Activated CD4-positive, alpha-beta T cell treated with anti-CD3 and anti-CD28 coated beads for 36 hours (primary cell): ENCODE data around the gene ZFP36L1. TPM values are rescaled to one million over a fixed set of nuclear protein-coding genes. Genes with fewer than 3 reads are reported as not detected.
A peak's percentile ranks its signal among the peaks of the same experiment; 100 is the strongest.

Experiments
- ATAC-seq: fragments of 200-7000 bp; cut with Tn5 transposase; one replicate; pipeline ENCODE4 v1.10.0; 2021; ENCODE audit warnings: mild to moderate bottlenecking, moderate library complexity
- CTCF ChIA-PET: fragments of 350-600 bp; sonication (Branson Sonifier 250); formaldehyde crosslinking; loops from one replicate; lab custom pipeline; 2021; ENCODE audit warnings: antibody characterized with exemption; lab: Charles Lee
- POLR2A ChIA-PET: fragments of 350-600 bp; sonication (Branson Sonifier 250); formaldehyde crosslinking; loops from one replicate; lab custom pipeline; 2021; ENCODE audit warnings: antibody characterized with exemption, inconsistent platforms; lab: Charles Lee
- DNase-seq: peaks from one replicate; pipeline ENCODE4 v3.0.0-alpha.2; 2020
- H3K27ac Mint-ChIP-seq: one replicate; pipeline ENCODE4 v1.8.0; 2021; ENCODE audit warnings: mixed read lengths
- H3K27me3 Mint-ChIP-seq: one replicate; pipeline ENCODE4 v1.8.0; 2021; ENCODE audit warnings: mixed read lengths
- H3K36me3 Mint-ChIP-seq: one replicate; pipeline ENCODE4 v1.8.0; 2021; ENCODE audit warnings: low read depth, mixed read lengths
- H3K4me1 Mint-ChIP-seq: one replicate; pipeline ENCODE4 v1.8.0; 2021; ENCODE audit warnings: mixed read lengths
- H3K4me3 Mint-ChIP-seq: one replicate; pipeline ENCODE4 v1.8.0; 2021; ENCODE audit warnings: mild to moderate bottlenecking, moderate library complexity, mixed read lengths
- H3K9me3 Mint-ChIP-seq: one replicate; pipeline ENCODE4 v1.8.0; 2021; ENCODE audit warnings: low read depth, mixed read lengths
- intact Hi-C, 2 experiments: fragments of 100-400 bp; cut with DNase I in 1 of 2; cut with micrococcal nuclease in 1 of 2; formaldehyde crosslinking; loops; one replicate each; pipeline versions ENCODE4 v1.14.2 to v1.15.1; 2022 to 2024; cut with DNase I, micrococcal nuclease
- total RNA-seq, 2 experiments: library from RNA; stranded (reverse); gene quantifications; one replicate each; pipeline ENCODE4 v1.2.3, GENCODE V29; 2021

The ZFP36L1 gene
- total RNA-seq, 2 experiments from 2014 or later, result 72.1 to 96.9 TPM

GRCh38 chr14:68784978-68785533 is 7.8 kb downstream of the ZFP36L1 start:
- Mint-ChIP-seq H3K27me3 (no peaks in the 10 kb centered on the region), H3K36me3 (peaks cover 33% of the 10 kb centered on the region), H3K4me1 (peaks cover 87% of the 10 kb centered on the region), H3K27ac (peak overlapping the region; percentile 80), H3K4me3 (no peak overlapping the region), H3K9me3 (peaks cover 2% of the 10 kb centered on the region)
- DNase-seq (no peak), ATAC-seq (no peak)
- intact Hi-C loops, result loop anchor here (5.0 kb wide), 6 partner anchors 32 to 418 kb away; no protein-coding TSS in a partner anchor
- ChIA-PET POLR2A (interaction anchor here (0.7 to 1.5 kb wide), 4 partner anchors 8 to 472 kb away, joined by 3 to 10 read pairs (median 4); partner anchors contain the start of gene ZFP36L1), CTCF (interaction anchor here (0.6 to 7.5 kb wide), 8 partner anchors 11 to 537 kb away, joined by 3 to 61 read pairs (median 4); no protein-coding TSS in a partner anchor)

DNA sequence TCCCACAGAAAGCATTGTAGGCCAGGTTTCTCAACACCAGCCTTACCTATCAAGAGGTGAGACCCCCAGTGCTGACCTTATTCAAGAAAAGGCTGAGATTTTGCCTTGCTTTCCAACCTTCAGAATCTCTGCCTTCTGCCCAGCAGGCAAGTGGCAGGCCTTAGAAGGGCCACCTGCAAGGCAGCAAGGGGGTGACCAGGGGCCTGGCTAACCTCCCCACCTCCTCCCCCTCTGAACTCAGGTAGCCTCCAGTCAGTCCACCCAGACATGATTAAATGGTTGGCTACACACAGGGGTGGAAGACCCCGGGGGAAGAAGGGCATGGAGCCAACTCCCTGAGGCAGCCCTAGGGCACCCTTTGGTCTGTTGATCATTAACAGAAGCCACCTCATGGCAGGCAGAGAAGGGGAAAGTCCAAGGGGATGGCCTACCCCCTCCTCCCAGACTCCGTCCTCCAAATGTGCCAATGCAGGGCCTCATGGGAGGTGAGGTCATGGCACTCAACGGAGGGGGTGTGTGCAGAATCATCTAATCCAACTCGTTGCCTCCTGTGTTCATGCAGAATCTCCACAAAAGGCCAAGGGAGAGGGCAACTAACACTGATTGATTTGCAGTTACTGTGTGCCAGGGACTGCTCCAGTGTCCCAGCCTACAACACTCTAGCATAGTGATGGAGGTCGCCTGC is 8.5 kb downstream of the ZFP36L1 start:
- H3K36me3 Mint-ChIP-seq, result peaks cover 26% of the 10 kb centered on the region
- H3K9me3 Mint-ChIP-seq, result peaks cover 2% of the 10 kb centered on the region
- H3K4me3 Mint-ChIP-seq, result no peak overlapping the region
- POLR2A ChIA-PET, result interaction anchor here (1.0 kb wide), 1 partner anchor 9 kb away, joined by 3 read pairs; the partner anchor contains the start of gene ZFP36L1
- H3K27ac Mint-ChIP-seq, result peak overlapping the region; percentile 80
- peaks cover 91% of the 10 kb centered on the region for H3K4me1 Mint-ChIP-seq
- ATAC-seq (no peak), DNase-seq (peak; percentile 35)
- H3K27me3 Mint-ChIP-seq, result no peaks in the 10 kb centered on the region
- intact Hi-C loops, result loop anchor here in 1 of 2 experiments (5.0 kb wide), 2 partner anchors 33 to 297 kb away; no protein-coding TSS in a partner anchor
- CTCF ChIA-PET, result interaction anchor here (0.7 to 7.5 kb wide), 8 partner anchors 10 to 536 kb away, joined by 3 to 61 read pairs (median 4); no protein-coding TSS in a partner anchor

GRCh38 chr14:68783408-68784225 is 9.2 kb downstream of the ZFP36L1 start:
- Mint-ChIP-seq H3K4me3 (no peak overlapping the region), H3K27me3 (no peaks in the 10 kb centered on the region), H3K36me3 (peaks cover 19% of the 10 kb centered on the region), H3K27ac (no peak overlapping the region), H3K9me3 (peaks cover 2% of the 10 kb centered on the region), H3K4me1 (peaks cover 91% of the 10 kb centered on the region)
- intact Hi-C loops, result loop anchor here in 1 of 2 experiments (5.0 kb wide), 2 partner anchors 34 to 296 kb away; no protein-coding TSS in a partner anchor
- no peak for DNase-seq
- no peak for ATAC-seq
- CTCF ChIA-PET, result interaction anchor here (1.2 to 3.0 kb wide), 3 partner anchors 9 to 32 kb away, joined by 3 to 19 read pairs (median 5); no protein-coding TSS in a partner anchor
- POLR2A ChIA-PET, result interaction anchor here (0.9 to 1.1 kb wide), 2 partner anchors 10 to 31 kb away, joined by 3 to 6 read pairs; partner anchors contain the start of gene ZFP36L1

- H3K4me1 Mint-ChIP-seq, result peaks cover 91% of the 10 kb centered on the region
- no peaks in the 10 kb centered on the region for H3K27me3 Mint-ChIP-seq
- ChIA-PET POLR2A (interaction anchor here (0.6 to 3.4 kb wide), 8 partner anchors 8 to 119 kb away, joined by 3 to 39 read pairs (median 6); partner anchors contain the start of gene ZFP36L1), CTCF (interaction anchor here (0.5 to 3.0 kb wide), 12 partner anchors 8 to 377 kb away, joined by 3 to 19 read pairs (median 4); no protein-coding TSS in a partner anchor)
- ATAC-seq (peak; percentile 67), DNase-seq (peak; percentile 81)
- peaks cover 2% of the 10 kb centered on the region for H3K9me3 Mint-ChIP-seq
- H3K27ac Mint-ChIP-seq, result peak overlapping the region; percentile 48
- intact Hi-C loops, result loop anchor here (1.0 to 5.0 kb wide), 4 partner anchors 11 to 295 kb away; partner anchors contain the start of gene ZFP36L1 (in 1 of the 2)
- H3K36me3 Mint-ChIP-seq, result peaks cover 8% of the 10 kb centered on the region
- H3K4me3 Mint-ChIP-seq, result no peak overlapping the region
Observed at GRCh38 chr14:68782091-68782981, 10.5 kb downstream of the ZFP36L1 start.

GRCh38 chr14:68781161-68782021 is 11.5 kb downstream of the ZFP36L1 start:
- intact Hi-C loops, result loop anchor here (1.0 to 5.0 kb wide), 6 partner anchors 12 to 294 kb away; partner anchors contain the start of gene ZFP36L1 (in 1 of the 2)
- Mint-ChIP-seq H3K4me1 (peaks cover 82% of the 10 kb centered on the region), H3K27me3 (no peaks in the 10 kb centered on the region), H3K36me3 (no peaks in the 10 kb centered on the region), H3K4me3 (peak overlapping the region; percentile 46), H3K9me3 (peaks cover 2% of the 10 kb centered on the region), H3K27ac (peak overlapping the region; percentile 92)
- DNase-seq (peak; percentile 75), ATAC-seq (peak; percentile 40)
- POLR2A ChIA-PET, result interaction anchor here (1.1 to 3.4 kb wide), 7 partner anchors 9 to 118 kb away, joined by 3 to 39 read pairs (median 6); partner anchors contain the start of gene ZFP36L1
- CTCF ChIA-PET, result interaction anchor here (0.6 to 3.0 kb wide), 18 partner anchors 8 to 505 kb away, joined by 3 to 19 read pairs (median 4); no protein-coding TSS in a partner anchor

DNA sequence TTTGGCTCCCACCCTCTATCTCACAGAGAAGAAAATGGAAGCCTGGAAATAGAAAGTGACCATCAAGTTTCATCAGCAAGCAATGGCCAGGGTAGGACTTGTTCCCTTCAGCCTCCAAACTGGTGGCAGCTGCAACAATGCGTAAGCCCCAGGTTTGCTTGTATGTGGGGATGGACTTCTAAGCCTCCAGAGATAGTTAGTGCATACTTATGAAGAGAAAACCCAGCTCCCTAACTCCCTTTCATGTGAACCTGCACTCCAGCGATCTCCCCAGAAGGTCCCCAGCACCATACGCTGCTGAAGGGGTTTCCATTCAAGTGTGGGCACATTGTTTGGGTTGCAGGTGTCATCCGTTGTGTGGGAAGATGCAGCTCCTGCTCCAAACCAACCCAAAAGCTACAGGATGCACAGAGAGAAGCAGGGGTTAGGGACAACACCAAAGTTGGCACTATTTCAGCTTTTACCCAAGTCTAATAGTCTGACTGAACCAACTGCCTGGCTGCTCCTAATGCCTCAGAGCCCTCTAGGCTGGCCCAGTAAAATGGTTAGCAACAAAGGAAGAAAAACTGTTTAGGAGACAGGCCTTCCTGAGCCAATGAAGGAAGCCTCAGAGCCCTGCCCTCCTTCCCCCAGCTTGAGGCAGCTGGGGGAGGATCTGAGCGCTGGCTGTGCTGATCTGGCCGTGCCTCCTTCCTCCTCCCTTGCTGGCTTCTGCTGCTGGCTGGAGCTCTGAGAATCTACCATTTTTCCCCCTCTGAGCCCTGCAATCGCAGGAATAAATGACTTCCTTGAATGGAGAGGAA is 12.3 kb downstream of the ZFP36L1 start:
- H3K9me3 Mint-ChIP-seq, result peaks cover 5% of the 10 kb centered on the region
- H3K27ac Mint-ChIP-seq, result peak overlapping the region; percentile 92
- H3K4me3 Mint-ChIP-seq, result peak overlapping the region; percentile 61
- CTCF ChIA-PET, result interaction anchor here (0.5 to 2.7 kb wide), 21 partner anchors 8 to 836 kb away, joined by 3 to 18 read pairs (median 4); no protein-coding TSS in a partner anchor
- ATAC-seq (peak; percentile 14), DNase-seq (peak; percentile 53)
- peaks cover 2% of the 10 kb centered on the region for H3K36me3 Mint-ChIP-seq
- POLR2A ChIA-PET, result interaction anchor here (0.7 to 3.4 kb wide), 8 partner anchors 9 to 468 kb away, joined by 3 to 39 read pairs (median 6); partner anchors contain the start of gene ZFP36L1
- peaks cover 80% of the 10 kb centered on the region for H3K4me1 Mint-ChIP-seq
- H3K27me3 Mint-ChIP-seq, result no peaks in the 10 kb centered on the region
- intact Hi-C loops, result loop anchor here (1.0 to 5.0 kb wide), 5 partner anchors 14 to 293 kb away; no protein-coding TSS in a partner anchor

- ChIA-PET POLR2A (interaction anchor here (0.7 to 3.4 kb wide), 10 partner anchors 8 to 467 kb away, joined by 3 to 39 read pairs (median 4); partner anchors contain the start of gene ZFP36L1), CTCF (interaction anchor here (0.5 to 2.7 kb wide), 17 partner anchors 8 to 836 kb away, joined by 3 to 18 read pairs (median 3); no protein-coding TSS in a partner anchor)
- ATAC-seq, result peak; percentile 50
- peak overlapping the region; percentile 61 for H3K4me3 Mint-ChIP-seq
- no peaks in the 10 kb centered on the region for H3K27me3 Mint-ChIP-seq
- peaks cover 77% of the 10 kb centered on the region for H3K4me1 Mint-ChIP-seq
- intact Hi-C loops, result loop anchor here (1.0 to 5.0 kb wide), 5 partner anchors 15 to 293 kb away; no protein-coding TSS in a partner anchor
- H3K36me3 Mint-ChIP-seq, result peaks cover 2% of the 10 kb centered on the region
- H3K9me3 Mint-ChIP-seq, result peaks cover 6% of the 10 kb centered on the region
- peak overlapping the region; percentile 92 for H3K27ac Mint-ChIP-seq
- DNase-seq, result peak; percentile 68
Observed at GRCh38 chr14:68779761-68780323, 13.0 kb downstream of the ZFP36L1 start.

DNA sequence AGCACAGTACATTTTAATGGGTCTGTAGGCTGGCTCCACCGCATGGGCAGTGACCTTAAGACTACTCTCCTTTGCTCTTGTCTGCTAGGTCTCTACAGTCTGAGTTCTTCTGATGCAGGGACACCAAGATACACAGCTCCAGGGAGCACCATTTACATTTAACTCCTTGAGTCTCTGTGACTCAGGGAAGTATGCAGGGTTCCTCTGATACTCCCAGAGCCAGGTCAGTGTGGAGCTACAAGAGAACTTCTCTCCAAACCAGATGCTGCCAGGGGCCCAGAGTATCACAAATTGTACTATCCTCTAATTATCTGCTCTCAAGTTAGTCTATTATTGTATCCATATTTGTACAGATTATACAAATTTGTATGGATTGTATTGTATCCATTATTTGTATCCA is 15.2 kb downstream of the ZFP36L1 start:
- ATAC-seq, result no peak
- ChIA-PET CTCF (interaction anchor here (1.7 kb wide), 1 partner anchor 12 kb away, joined by 4 read pairs; no protein-coding TSS in a partner anchor), POLR2A (no interaction called here)

More for the DNA sequence above, 15.2 kb downstream of the ZFP36L1 start:
- Mint-ChIP-seq H3K9me3 (peaks cover 12% of the 10 kb centered on the region), H3K4me1 (peaks cover 75% of the 10 kb centered on the region), H3K27ac (no peak overlapping the region), H3K36me3 (peaks cover 2% of the 10 kb centered on the region), H3K27me3 (no peaks in the 10 kb centered on the region), H3K4me3 (no peak overlapping the region)
- DNase-seq, result peak; percentile 0
- intact Hi-C loops, result no loop called here
